T-helper 2 cell treated with Interferon-gamma antibody and Interleukin-4, amounts not matched to agents 5 μg/mL and 100 μg/mL, for 36 hours (primary cell): ENCODE measurements around the gene MPPED1.

Source experiments
- DNase-seq: peaks from one replicate; pipeline ENCODE4 v3.0.0; 2021; ENCODE audit warnings: low spot score
- H3K27ac Mint-ChIP-seq: one replicate; pipeline ENCODE4 v1.8.0; 2021; ENCODE audit warnings: mild to moderate bottlenecking, mixed read lengths
- H3K27me3 Mint-ChIP-seq: one replicate; pipeline ENCODE4 v1.8.0; 2021; ENCODE audit warnings: low read depth, mixed read lengths
- H3K36me3 Mint-ChIP-seq: one replicate; pipeline ENCODE4 v1.8.0; 2021; ENCODE audit warnings: low read depth, mixed read lengths
- H3K4me1 Mint-ChIP-seq: one replicate; pipeline ENCODE4 v1.8.0; 2021; ENCODE audit warnings: low read depth, mixed read lengths
- H3K4me3 Mint-ChIP-seq: one replicate; pipeline ENCODE4 v1.8.0; 2022; ENCODE audit warnings: mild to moderate bottlenecking, moderate library complexity, mixed read lengths
- H3K9me3 Mint-ChIP-seq: one replicate; pipeline ENCODE4 v1.8.0; 2021; ENCODE audit warnings: mixed read lengths

MPPED1 gene

DNA sequence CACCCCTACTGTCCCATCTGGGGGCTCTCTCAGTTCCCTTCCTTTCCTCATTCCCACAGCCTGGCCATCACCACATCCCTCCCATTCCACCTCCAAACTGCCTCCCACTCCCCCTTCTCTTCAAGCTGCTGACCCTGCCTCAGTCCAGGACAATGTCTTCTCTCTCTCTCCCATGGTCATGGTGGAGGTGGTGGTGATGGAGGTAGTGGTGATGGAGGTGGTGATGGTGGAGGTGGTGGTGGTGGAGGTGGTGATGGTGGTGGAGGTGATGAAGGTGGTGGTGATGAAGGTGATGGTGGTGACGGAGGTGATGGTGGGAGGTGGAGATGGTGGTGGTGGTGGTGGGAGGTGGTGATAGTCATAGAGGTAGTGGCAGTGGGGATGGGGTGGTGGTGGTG lies 87.0 kb downstream of the MPPED1 start:
- Mint-ChIP-seq H3K36me3 (no peaks in the 10 kb centered on the region), H3K27ac (no peak overlapping the region), H3K4me1 (no peaks in the 10 kb centered on the region), H3K4me3 (no peak overlapping the region), H3K27me3 (no peaks in the 10 kb centered on the region), H3K9me3 (peaks cover 4% of the 10 kb centered on the region)
- no peak for DNase-seq

DNA sequence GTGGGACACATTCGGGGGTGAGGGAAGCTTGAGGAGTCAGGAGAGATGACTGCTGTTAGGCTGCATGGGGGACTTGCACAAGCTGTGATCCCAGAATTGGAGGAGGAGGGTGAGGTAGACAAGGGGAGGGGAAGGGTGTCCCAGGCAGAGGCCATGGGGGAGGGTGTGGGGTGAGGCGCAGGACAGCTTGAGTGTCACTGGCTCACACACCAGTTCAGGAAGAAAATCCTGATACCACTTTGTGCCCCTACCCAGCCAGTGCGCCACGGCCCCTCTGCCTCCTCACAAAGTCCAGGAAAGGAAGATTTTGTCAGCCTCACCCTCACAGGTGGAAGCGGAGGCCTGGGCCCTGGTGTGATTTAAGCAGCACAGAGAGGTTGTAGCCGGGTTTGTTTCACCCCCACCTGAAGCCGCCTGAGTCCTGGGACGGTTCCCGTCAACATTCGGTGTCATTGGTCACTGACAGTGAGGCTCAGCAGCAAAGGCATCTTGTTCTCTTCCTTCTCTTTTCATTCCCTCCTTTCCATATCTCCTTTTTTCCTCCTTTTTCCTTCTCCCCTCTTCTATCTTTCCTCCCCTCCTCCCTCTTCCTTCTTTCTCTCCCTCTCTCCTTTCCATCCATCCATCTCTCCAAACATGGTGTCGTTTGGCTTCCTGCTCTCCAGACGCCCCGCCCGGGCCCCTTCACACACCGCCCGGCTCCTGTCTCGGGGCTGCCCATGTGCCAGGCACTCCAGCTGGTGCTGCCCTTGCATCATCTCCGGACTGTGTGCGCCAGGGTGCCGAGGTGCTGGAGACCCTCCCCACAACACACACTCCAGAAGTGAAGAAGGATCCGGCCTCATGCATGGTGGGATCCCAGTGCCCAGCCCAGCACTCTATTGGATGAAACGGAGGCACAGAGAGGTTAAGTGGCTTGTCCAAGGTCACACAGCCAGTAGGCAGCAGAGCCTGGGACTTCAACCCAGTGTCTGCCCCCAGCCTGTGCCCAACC lies 89.3 kb downstream of the MPPED1 start:
- H3K9me3 Mint-ChIP-seq: peaks cover 4% of the 10 kb centered on the region
- DNase-seq: no peak
- H3K4me1 Mint-ChIP-seq: no peaks in the 10 kb centered on the region
- no peaks in the 10 kb centered on the region for H3K36me3 Mint-ChIP-seq
- H3K4me3 Mint-ChIP-seq: no peak overlapping the region
- no peak overlapping the region for H3K27ac Mint-ChIP-seq
- no peaks in the 10 kb centered on the region for H3K27me3 Mint-ChIP-seq

DNA sequence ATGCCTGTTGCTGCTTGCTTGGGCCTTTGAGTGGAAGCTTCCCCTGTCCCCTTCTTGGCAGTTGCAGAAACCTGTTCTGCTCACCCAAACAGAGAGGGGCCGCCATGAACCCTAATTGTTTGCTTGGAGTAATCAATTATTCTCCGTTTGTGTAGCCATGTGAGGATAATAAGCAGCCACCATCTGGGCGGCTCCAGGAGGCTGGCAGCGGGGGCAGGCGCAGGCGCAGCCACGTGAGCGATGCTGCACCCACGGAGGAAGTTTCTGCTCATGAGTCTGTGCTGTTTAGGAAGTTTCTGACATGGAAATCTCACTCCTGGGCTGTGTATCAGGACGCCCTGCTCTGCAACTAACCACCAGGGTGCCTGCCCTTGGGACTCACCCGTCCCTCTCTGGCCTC lies 90.1 kb downstream of the MPPED1 start:
- Mint-ChIP-seq H3K4me1 (no peaks in the 10 kb centered on the region), H3K9me3 (peaks cover 4% of the 10 kb centered on the region), H3K27me3 (no peaks in the 10 kb centered on the region), H3K27ac (no peak overlapping the region), H3K4me3 (no peak overlapping the region), H3K36me3 (no peaks in the 10 kb centered on the region)
- no peak for DNase-seq

GRCh38 chr22:43502306-43502874 lies 90.6 kb downstream of the MPPED1 start:
- Mint-ChIP-seq H3K27ac (no peak overlapping the region), H3K27me3 (no peaks in the 10 kb centered on the region), H3K36me3 (no peaks in the 10 kb centered on the region), H3K4me1 (no peaks in the 10 kb centered on the region), H3K9me3 (peaks cover 2% of the 10 kb centered on the region), H3K4me3 (no peak overlapping the region)
- no peak for DNase-seq

- DNase-seq: no peak
- Mint-ChIP-seq H3K27me3 (no peaks in the 10 kb centered on the region), H3K9me3 (no peaks in the 10 kb centered on the region), H3K4me1 (no peaks in the 10 kb centered on the region), H3K36me3 (no peaks in the 10 kb centered on the region), H3K4me3 (no peak overlapping the region), H3K27ac (no peak overlapping the region)
Measured at GRCh38 chr22:43504068-43504467, 92.3 kb downstream of the MPPED1 start.

DNA sequence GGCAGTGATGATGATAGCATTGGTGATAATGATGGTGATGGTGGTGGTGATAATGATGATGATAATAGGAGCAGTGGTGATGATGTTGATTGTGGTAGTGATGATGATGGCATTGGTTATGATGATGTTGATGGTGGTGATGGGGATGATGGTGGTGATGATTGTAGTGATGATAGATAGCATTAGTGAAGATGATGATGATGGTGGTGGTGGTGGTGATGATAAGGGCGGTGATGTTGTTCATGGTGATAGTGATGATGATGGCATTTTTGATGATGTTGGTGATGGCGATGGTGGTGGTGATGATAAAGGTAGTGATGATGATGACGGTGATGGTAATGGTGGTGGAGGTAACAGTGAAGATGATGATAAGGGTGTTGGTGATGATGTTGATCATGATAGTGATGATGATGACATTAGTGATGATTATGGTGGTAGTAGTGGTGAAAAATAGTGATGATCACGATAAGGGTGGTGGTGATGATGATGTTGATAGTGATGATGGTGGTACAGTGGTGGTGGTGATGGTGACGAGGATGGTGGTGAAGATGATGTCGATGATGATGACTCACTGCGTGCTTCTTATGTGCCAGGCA lies 93.0 kb downstream of the MPPED1 start:
- Mint-ChIP-seq H3K4me3 (no peak overlapping the region), H3K27me3 (no peaks in the 10 kb centered on the region), H3K27ac (no peak overlapping the region), H3K36me3 (no peaks in the 10 kb centered on the region), H3K4me1 (no peaks in the 10 kb centered on the region), H3K9me3 (no peaks in the 10 kb centered on the region)
- DNase-seq: no peak

DNA sequence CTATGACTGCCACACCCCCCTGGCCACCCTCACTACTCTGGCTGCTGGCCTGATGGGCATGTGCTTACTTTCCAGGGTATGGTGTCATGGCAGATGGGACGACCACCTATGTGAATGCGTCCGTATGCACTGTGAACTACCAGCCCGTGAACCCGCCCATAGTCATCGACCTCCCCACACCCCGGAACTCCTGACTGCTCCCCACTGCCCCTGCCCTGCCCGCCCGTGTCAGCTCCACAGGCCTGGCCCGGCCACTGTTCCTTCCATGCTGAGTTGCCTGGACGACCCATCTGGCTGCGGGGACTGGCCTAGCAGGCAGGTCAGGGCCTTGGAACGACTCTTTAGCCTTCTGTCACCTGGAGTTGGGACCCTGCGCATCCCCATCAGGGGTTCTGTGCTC lies 93.6 kb downstream of the MPPED1 start:
- no peaks in the 10 kb centered on the region for H3K27me3 Mint-ChIP-seq
- no peak overlapping the region for H3K4me3 Mint-ChIP-seq
- no peaks in the 10 kb centered on the region for H3K4me1 Mint-ChIP-seq
- no peak for DNase-seq
- no peak overlapping the region for H3K27ac Mint-ChIP-seq
- no peaks in the 10 kb centered on the region for H3K36me3 Mint-ChIP-seq
- H3K9me3 Mint-ChIP-seq: no peaks in the 10 kb centered on the region

DNA sequence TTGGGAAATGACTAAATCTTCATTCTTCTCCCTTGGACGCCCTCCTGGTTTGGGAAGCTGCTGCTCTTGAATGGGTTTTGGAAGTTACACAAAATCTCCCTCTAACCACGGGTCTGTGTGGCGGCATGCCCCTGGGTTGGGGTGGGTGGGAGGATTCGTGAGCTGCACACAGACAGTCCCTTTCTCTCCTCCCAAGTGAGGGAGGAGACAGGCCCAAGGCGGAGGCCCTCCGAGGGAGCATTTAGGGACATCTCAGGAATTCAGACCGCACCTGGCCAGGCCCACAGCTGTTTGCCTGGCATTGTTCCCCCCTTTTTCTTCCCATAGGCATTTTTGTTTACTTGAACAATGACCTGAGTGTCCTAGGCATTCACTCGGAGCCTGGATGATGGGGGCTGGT lies 94.1 kb downstream of the MPPED1 start:
- Mint-ChIP-seq H3K4me1 (no peaks in the 10 kb centered on the region), H3K9me3 (no peaks in the 10 kb centered on the region), H3K27ac (no peak overlapping the region), H3K4me3 (no peak overlapping the region), H3K36me3 (no peaks in the 10 kb centered on the region), H3K27me3 (no peaks in the 10 kb centered on the region)
- DNase-seq: no peak

DNA sequence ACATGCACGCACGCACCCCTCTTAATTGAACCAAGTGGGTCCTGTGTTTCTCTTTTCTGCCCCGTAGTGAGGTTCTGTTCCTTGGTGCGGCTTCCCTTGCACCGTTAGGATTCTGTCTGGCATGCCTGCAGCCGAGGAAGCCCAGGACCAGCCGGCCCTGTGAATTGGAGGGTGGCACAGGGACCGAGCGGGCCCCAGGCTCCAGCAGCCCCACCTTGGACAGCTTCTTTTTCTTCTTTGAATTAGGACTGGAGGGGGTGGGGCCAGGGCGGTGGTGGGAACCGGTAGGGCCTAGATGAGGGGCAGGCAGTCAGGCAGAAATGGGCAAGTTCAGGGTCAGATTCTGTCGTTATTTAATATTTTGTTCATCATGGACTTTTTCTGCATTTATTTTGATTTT lies 94.7 kb downstream of the MPPED1 start:
- H3K36me3 Mint-ChIP-seq: no peaks in the 10 kb centered on the region
- no peaks in the 10 kb centered on the region for H3K4me1 Mint-ChIP-seq
- no peak for DNase-seq
- no peak overlapping the region for H3K27ac Mint-ChIP-seq
- no peak overlapping the region for H3K4me3 Mint-ChIP-seq
- H3K27me3 Mint-ChIP-seq: no peaks in the 10 kb centered on the region
- no peaks in the 10 kb centered on the region for H3K9me3 Mint-ChIP-seq

GRCh38 chr22:43507235-43507634 lies 95.4 kb downstream of the MPPED1 start:
- Mint-ChIP-seq H3K36me3 (no peaks in the 10 kb centered on the region), H3K27me3 (no peaks in the 10 kb centered on the region), H3K4me3 (no peak overlapping the region), H3K4me1 (no peaks in the 10 kb centered on the region), H3K9me3 (no peaks in the 10 kb centered on the region), H3K27ac (no peak overlapping the region)
- no peak for DNase-seq

- no peaks in the 10 kb centered on the region for H3K4me1 Mint-ChIP-seq
- no peaks in the 10 kb centered on the region for H3K36me3 Mint-ChIP-seq
- no peak overlapping the region for H3K27ac Mint-ChIP-seq
- no peaks in the 10 kb centered on the region for H3K9me3 Mint-ChIP-seq
- no peak overlapping the region for H3K4me3 Mint-ChIP-seq
- DNase-seq: no peak
- H3K27me3 Mint-ChIP-seq: no peaks in the 10 kb centered on the region
Measured at GRCh38 chr22:43508489-43508888, 96.7 kb downstream of the MPPED1 start.

GRCh38 chr22:43509337-43509736 lies 97.5 kb downstream of the MPPED1 start:
- H3K27ac Mint-ChIP-seq: no peak overlapping the region
- no peaks in the 10 kb centered on the region for H3K9me3 Mint-ChIP-seq
- no peak for DNase-seq
- no peak overlapping the region for H3K4me3 Mint-ChIP-seq
- H3K4me1 Mint-ChIP-seq: no peaks in the 10 kb centered on the region
- H3K27me3 Mint-ChIP-seq: no peaks in the 10 kb centered on the region
- no peaks in the 10 kb centered on the region for H3K36me3 Mint-ChIP-seq

- no peak overlapping the region for H3K27ac Mint-ChIP-seq
- no peaks in the 10 kb centered on the region for H3K4me1 Mint-ChIP-seq
- H3K4me3 Mint-ChIP-seq: no peak overlapping the region
- no peaks in the 10 kb centered on the region for H3K9me3 Mint-ChIP-seq
- H3K27me3 Mint-ChIP-seq: no peaks in the 10 kb centered on the region
- DNase-seq: no peak
- no peaks in the 10 kb centered on the region for H3K36me3 Mint-ChIP-seq
Measured at GRCh38 chr22:43510281-43511070, 98.7 kb downstream of the MPPED1 start.
